Thymus (tissue), 11 donors: ENCODE results near the gene NMD3. TPM values are rescaled to one million over a fixed set of nuclear protein-coding genes. Genes with fewer than 3 reads are reported as not detected.

ENCODE experiments used
- DNase-seq, 9 donors: peaks; one replicate each; pipeline ENCODE4 v3.0.0-alpha.2; 2013; ENCODE audit warnings: low spot score in 9 of 9, low read depth in 6 of 9, missing footprints in 1 of 9
- H3K27ac ChIP-seq, 2 donors: one replicate each; pipeline ENCODE4 v1.5.1; 2013; ENCODE audit warnings: control low read depth in 1 of 2, low read depth in 1 of 2, low read length in 1 of 2, mild to moderate bottlenecking in 1 of 2, moderate library complexity in 1 of 2
- H3K27me3 ChIP-seq, 2 donors: one replicate each; pipeline ENCODE4 v1.5.1; 2013; ENCODE audit warnings: low read length in 1 of 2; ENCODE audit not compliant: control insufficient read depth in 2 of 2, insufficient read depth in 1 of 2
- H3K36me3 ChIP-seq, 2 donors: one replicate each; pipeline ENCODE4 v1.5.1; 2013; ENCODE audit warnings: low read length in 1 of 2, mild to moderate bottlenecking in 1 of 2, moderate library complexity in 1 of 2; ENCODE audit not compliant: control insufficient read depth in 2 of 2, insufficient read depth in 2 of 2
- H3K4me1 ChIP-seq, 2 donors: one replicate each; pipeline ENCODE4 v1.5.1; 2013; ENCODE audit warnings: low read length in 2 of 2; ENCODE audit not compliant: control insufficient read depth in 2 of 2, insufficient read depth in 2 of 2
- H3K4me3 ChIP-seq, 2 donors: one replicate each; pipeline ENCODE4 v1.5.1; 2013; ENCODE audit warnings: low read length in 2 of 2, control low read depth in 1 of 2, mild to moderate bottlenecking in 1 of 2
- H3K9me3 ChIP-seq, 2 donors: one replicate each; pipeline ENCODE4 v1.5.1; 2013; ENCODE audit warnings: low read length in 1 of 2, mild to moderate bottlenecking in 1 of 2; ENCODE audit not compliant: control insufficient read depth in 2 of 2, insufficient read depth in 1 of 2
- WGBS: extraction: QIAGEN DNeasy Blood & Tissue Kit; methylation state at CpG from one replicate; pipeline ENCODE4 v1.1.7; 2013; 5-methylcytosine and 5-hydroxymethylcytosine counted together
- polyA plus RNA-seq: library from polyadenylated mRNA; stranded (reverse); fragments of 200-250 nt; gene quantifications from one replicate; pipeline ENCODE4 v1.2.3, GENCODE V29; 2013
- total RNA-seq: library from RNA; stranded (reverse); fragments of 120-200 nt; gene quantifications from one replicate; pipeline ENCODE4 v1.2.4, GENCODE V29; 2013
- donor health status: healthy.

Gene NMD3
- total and polyA plus RNA-seq, 2 donors, result 31.0 to 35.1 TPM

DNA sequence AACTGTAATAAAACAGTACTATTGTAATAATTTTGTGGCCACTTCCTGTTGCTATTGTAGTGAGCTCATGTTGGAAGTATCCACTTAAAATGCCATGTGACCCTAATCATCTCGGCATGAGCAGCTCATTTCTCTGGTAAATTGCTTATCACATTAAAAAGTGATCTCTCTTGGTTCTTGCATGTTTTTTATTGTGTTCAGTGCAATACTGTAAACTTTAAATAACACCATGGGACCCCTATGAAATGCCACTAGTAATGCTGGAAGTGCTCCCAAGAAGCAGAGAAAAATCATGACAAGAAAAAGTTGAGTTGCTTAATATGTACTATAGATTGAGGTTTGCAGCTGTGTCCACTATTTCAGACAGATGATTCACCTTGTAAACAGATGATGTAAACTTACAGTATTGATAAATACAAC lies 45.6 kb downstream of the NMD3 start:
- WGBS, result 67% methylated on average over 1 of the region's 1 CpG
- Histone ChIP-seq H3K4me3 (no peak overlapping the region), H3K27ac (no peak overlapping the region), H3K36me3 (no peaks in the 10 kb centered on the region), H3K27me3 (no peaks in the 10 kb centered on the region), H3K9me3 (no peaks in the 10 kb centered on the region), H3K4me1 (no peaks in the 10 kb centered on the region)
- no peak for DNase-seq

GRCh38 chr3:161267646-161268045 lies 46.5 kb downstream of the NMD3 start:
- H3K9me3 ChIP-seq, result no peaks in the 10 kb centered on the region
- H3K4me3 ChIP-seq, result no peak overlapping the region
- 96% methylated on average over 3 of the region's 3 CpGs for WGBS
- H3K4me1 ChIP-seq, result no peaks in the 10 kb centered on the region
- no peak overlapping the region for H3K27ac ChIP-seq
- no peaks in the 10 kb centered on the region for H3K27me3 ChIP-seq
- no peak for DNase-seq
- H3K36me3 ChIP-seq, result no peaks in the 10 kb centered on the region

DNA sequence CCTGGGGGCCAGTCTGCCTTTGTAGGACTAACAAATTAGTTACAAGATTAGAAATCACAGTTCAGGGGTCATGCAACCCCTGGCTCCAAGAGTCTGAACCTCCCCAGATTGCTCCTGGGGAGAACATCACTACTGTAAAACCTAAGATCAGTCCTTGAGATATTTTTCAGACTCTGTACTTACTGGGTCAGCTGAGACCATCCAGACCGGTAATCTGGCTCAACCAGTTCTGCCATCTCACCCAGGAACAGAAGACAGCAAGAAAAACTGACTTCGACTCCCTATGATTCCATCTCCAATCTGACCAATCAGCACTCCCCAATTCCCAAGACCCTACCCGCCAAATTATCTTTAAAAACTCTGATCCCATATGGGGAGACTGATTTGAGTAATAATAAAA lies 47.5 kb downstream of the NMD3 start:
- no peak overlapping the region for H3K4me3 ChIP-seq
- no peaks in the 10 kb centered on the region for H3K4me1 ChIP-seq
- no peak for DNase-seq
- H3K36me3 ChIP-seq, result no peaks in the 10 kb centered on the region
- H3K9me3 ChIP-seq, result no peaks in the 10 kb centered on the region
- no peak overlapping the region for H3K27ac ChIP-seq
- 96% methylated on average over 3 of the region's 3 CpGs for WGBS
- H3K27me3 ChIP-seq, result no peaks in the 10 kb centered on the region

- H3K4me3 ChIP-seq, result no peak overlapping the region
- H3K27me3 ChIP-seq, result no peaks in the 10 kb centered on the region
- 98% methylated on average over 4 of the region's 4 CpGs for WGBS
- no peaks in the 10 kb centered on the region for H3K9me3 ChIP-seq
- no peaks in the 10 kb centered on the region for H3K36me3 ChIP-seq
- DNase-seq, result no peak
- H3K4me1 ChIP-seq, result no peaks in the 10 kb centered on the region
- no peak overlapping the region for H3K27ac ChIP-seq
Measured at GRCh38 chr3:161270991-161271390, 49.9 kb downstream of the NMD3 start.

- no peaks in the 10 kb centered on the region for H3K36me3 ChIP-seq
- 51% methylated on average over 2 of the region's 2 CpGs for WGBS
- no peaks in the 10 kb centered on the region for H3K27me3 ChIP-seq
- H3K9me3 ChIP-seq, result no peaks in the 10 kb centered on the region
- H3K4me1 ChIP-seq, result no peaks in the 10 kb centered on the region
- H3K27ac ChIP-seq, result no peak overlapping the region
- peak in 2 of 9 donors; percentile 13 to 39 for DNase-seq
- H3K4me3 ChIP-seq, result no peak overlapping the region
Measured at GRCh38 chr3:161271646-161272045, 50.5 kb downstream of the NMD3 start.

DNA sequence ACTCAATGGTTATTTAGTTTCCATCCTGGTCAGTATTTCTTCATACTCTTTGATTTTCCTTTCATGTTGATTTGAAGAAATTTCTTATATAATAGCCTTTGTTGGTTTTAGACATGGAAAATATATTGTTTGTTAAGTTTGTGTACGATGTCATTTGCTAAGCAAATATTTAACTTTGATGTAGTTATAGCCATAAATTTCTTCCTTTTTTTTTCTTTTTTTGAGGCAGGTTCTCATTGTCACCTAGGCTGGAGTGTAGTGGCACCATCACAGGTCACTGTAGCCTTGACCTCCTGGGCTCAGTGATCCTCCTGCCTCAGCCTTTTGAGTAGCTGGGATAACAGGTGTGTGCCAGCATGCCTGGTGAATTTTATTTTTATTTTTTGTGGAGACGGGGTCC lies 51.4 kb downstream of the NMD3 start:
- H3K9me3 ChIP-seq, result no peaks in the 10 kb centered on the region
- H3K36me3 ChIP-seq, result no peaks in the 10 kb centered on the region
- no peak overlapping the region for H3K4me3 ChIP-seq
- H3K27me3 ChIP-seq, result no peaks in the 10 kb centered on the region
- no peak overlapping the region for H3K27ac ChIP-seq
- DNase-seq, result no peak
- WGBS, result 94% methylated on average over 2 of the region's 2 CpGs
- H3K4me1 ChIP-seq, result no peaks in the 10 kb centered on the region

- H3K36me3 ChIP-seq, result no peaks in the 10 kb centered on the region
- no peak overlapping the region for H3K4me3 ChIP-seq
- H3K27me3 ChIP-seq, result no peaks in the 10 kb centered on the region
- no peak overlapping the region for H3K27ac ChIP-seq
- 81% methylated on average over 3 of the region's 3 CpGs for WGBS
- no peaks in the 10 kb centered on the region for H3K4me1 ChIP-seq
- DNase-seq, result peak in 7 of 9 donors; percentile 7 to 55 (median 30)
- no peaks in the 10 kb centered on the region for H3K9me3 ChIP-seq
Measured at GRCh38 chr3:161273589-161274218, 52.6 kb downstream of the NMD3 start.

DNA sequence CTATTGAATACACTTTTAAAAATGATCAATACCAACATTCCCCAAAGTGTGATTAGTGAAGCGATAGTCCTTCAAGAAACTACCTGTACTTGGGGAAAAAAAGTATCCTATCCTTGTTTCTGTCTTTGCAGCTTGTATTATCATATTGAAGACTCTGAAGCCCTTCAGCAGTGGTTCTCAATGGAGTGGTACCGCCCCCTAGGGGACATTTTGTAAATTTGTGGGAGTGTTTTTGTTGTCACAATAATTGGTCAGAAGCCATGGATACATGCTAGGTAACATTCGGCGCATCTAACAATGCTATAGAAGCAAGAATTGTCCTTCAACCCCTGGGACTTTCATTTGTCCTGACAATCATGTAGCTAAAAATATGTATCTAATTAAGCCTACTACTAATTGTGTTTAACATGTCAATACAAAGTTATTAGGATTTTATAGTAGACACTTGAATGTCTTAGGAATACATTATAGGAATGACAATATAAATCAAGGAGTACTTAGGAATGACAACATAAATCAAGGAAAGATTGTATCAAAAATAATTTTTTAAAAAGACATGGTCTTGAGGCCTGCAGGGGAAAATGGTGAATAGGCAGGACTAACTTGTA lies 53.7 kb downstream of the NMD3 start:
- Histone ChIP-seq H3K27ac (no peak overlapping the region), H3K27me3 (no peaks in the 10 kb centered on the region), H3K4me1 (no peaks in the 10 kb centered on the region), H3K4me3 (no peak overlapping the region), H3K36me3 (no peaks in the 10 kb centered on the region), H3K9me3 (no peaks in the 10 kb centered on the region)
- DNase-seq, result peak in 8 of 9 donors; percentile 18 to 69 (median 30)
- 80% methylated on average over 4 of the region's 4 CpGs for WGBS

DNA sequence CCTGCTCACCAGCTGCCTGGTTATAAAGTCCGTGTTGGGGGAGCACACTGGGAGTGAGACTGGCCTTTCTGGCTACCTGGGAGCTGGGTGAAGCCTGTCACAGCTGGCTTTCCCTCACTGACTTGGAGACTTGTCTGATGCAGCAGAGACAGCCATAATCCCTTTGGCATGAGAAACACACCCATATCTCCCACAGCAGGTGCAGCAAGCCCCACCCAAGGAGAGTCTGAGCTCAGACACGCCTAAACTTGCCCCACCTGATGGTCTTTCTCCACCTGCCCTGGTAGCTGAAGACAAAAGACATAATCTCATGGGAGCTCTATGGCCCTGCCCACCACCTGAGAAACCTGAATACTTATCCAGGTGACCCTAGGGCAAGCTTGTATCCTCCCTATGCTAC lies 54.8 kb downstream of the NMD3 start:
- 99% methylated on average over 2 of the region's 2 CpGs for WGBS
- Histone ChIP-seq H3K4me1 (no peaks in the 10 kb centered on the region), H3K27ac (no peak overlapping the region), H3K4me3 (no peak overlapping the region), H3K9me3 (no peaks in the 10 kb centered on the region), H3K36me3 (no peaks in the 10 kb centered on the region), H3K27me3 (no peaks in the 10 kb centered on the region)
- no peak for DNase-seq
